DOHH2 (cell line): ENCODE results near the gene PRRX1.

Experiments used
- CTCF ChIP-seq: fragments of 200-600 bp; sonication (generic); IDR thresholded peaks from one replicate; pipeline ENCODE4 v1.5.1; 2014; ENCODE audit warnings: antibody characterized with exemption, mild to moderate bottlenecking, low read depth, low read length; ENCODE audit not compliant: poor library complexity, severe bottlenecking
- EZH2phosphoT487 ChIP-seq: fragments of 200-600 bp; sonication (generic); IDR thresholded peaks from 2 replicates; pipeline ENCODE4 v1.6.1; 2017; ENCODE audit warnings: borderline replicate concordance, mild to moderate bottlenecking, antibody characterized with exemption, low read length, moderate library complexity, mixed read lengths

DNA sequence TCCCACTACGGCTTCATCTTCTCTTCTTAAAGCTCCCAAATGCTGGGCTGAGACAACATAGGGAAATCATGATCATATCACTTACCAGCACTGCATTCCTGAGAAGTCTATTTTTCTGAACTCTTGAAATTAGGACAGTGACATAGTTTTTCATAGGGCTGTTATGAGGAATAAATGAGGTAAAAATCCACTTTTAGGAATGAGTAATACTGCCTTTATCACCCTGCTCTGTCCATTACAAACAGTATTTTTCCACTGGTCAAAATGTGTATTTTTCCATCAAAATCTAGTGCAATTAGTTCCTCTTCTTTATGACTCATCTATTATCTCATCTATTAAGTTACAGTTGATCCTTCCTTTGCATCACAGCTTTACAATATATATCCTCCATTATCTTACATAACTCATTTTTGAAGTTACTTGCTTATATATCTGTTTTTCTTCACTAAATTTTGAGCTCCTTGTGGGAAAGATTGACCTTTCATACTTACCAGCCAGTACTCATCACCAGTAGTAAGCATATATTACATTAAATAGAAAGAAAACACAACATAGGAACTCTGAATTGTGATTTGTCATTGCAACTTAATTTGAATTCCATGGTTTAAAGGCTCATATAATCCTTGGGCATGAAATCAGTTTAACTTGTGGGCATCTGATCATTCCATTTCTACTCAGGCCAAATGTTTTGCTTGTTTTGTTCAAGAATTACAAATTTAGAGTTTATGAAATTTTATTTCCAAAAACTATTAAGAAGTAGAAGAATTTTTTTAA lies 37.1 kb downstream of the PRRX1 start:
- TF ChIP-seq CTCF = no peak
- TF ChIP-seq EZH2phosphoT487 = no peak
